GM23248 (cell line): ENCODE data around the gene PIGB.

Source experiments
- EZH2 ChIP-seq: fragments of 200-600 bp; sonication (generic); IDR thresholded peaks from 2 replicates; pipeline ENCODE4 v1.6.1; 2018; ENCODE audit warnings: antibody characterized with exemption, mild to moderate bottlenecking; ENCODE audit not compliant: insufficient read depth, poor library complexity, severe bottlenecking
- EZH2phosphoT487 ChIP-seq: fragments of 200-600 bp; sonication (generic); IDR thresholded peaks from 2 replicates; pipeline ENCODE4 v1.6.1; 2018; ENCODE audit warnings: antibody characterized with exemption, moderate library complexity, mild to moderate bottlenecking, low read depth; ENCODE audit not compliant: insufficient read depth

DNA sequence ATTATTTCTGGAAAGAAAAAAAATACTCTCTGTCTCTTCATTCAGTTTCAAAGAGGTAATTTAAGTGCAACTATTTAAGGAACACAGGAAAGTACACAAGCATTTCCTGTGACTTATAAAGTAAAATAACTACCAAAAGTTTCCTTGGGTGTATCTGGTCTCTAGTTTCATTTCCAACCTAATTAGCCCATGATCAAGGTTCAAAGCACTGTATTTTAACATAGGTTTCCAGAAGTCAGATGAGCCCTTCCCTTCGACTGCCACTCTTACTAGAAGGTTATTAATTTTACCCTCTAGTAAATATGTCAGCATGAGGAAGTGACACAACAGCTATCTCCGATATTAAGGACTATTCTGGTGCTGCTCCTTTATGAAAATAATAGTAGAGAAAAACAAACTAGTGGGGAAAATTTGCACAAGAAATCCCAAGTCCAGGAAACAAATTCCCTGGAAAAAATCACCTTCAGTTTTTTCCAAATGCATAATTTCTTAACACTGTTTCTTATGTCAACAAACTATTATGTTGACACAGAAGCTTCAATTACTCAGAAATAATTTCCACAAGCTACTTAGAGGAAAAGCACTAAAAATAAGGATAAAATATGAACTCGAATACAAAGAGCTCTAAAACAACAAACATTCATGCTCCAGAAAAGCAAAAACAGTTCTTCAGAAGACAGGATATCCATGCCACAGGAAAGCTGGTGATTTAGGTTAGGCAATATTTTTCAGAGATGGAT lies 53.8 kb downstream of the PIGB start:
- no peak for TF ChIP-seq EZH2
- no peak for TF ChIP-seq EZH2phosphoT487
